GDM1 (cell line): ENCODE results near the gene TCERG1.
A peak's percentile ranks its signal among the peaks of the same experiment; 100 is the strongest.

ENCODE experiments used
- DNase-seq: peaks from one replicate; lab custom pipeline; 2025; lab: John Stamatoyannopoulos, UW

TCERG1 gene

DNA sequence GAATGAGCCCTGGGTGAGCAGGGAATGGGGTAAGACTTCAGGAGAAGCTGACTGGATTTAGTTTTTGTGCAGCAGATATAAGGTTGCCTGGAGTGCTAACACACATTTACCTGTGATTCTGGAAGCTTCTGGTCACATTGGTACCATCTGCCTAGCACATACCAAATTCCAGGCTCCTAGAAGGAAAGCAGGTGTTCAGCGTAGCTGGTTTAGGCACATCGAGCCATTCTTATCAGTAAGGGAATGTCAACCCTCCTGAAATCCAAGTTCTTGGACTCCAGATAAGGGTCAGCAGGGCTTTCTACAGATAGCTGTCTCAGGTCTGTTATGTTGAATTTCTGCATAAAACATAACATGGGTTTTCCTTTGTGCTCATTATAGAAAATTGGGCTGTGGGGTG is 10.3 kb downstream of the TCERG1 start:
- no peak for DNase-seq

DNA sequence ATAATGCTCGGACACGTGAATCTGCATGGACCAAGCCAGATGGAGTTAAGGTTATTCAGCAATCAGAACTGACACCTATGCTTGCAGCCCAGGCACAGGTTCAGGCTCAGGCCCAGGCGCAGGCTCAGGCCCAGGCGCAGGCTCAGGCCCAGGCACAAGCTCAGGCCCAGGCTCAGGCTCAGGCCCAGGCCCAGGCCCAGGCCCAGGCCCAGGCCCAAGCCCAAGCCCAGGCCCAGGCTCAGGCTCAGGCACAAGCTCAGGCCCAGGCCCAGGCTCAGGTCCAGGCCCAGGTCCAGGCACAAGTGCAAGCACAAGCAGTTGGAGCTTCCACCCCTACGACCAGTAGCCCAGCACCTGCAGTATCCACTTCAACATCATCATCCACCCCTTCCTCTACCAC is 11.8 kb downstream of the TCERG1 start:
- DNase-seq: no peak

- no peak for DNase-seq
These were observed 14.2 kb downstream of the TCERG1 start for GRCh38 chr5:146461319-146461718.

DNA sequence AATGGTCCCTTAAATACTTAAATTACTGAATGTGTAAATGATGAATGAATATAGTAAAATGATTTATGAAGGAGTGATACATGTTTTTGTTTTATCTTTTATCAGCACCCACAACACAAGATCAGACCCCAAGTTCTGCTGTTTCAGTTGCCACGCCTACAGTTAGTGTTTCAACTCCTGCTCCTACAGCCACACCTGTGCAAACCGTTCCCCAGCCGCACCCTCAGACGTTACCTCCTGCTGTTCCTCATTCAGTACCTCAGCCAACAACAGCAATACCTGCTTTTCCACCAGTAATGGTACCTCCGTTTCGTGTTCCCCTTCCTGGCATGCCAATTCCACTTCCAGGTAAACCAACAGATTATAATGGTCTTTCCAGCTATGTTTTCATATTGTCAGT is 16.3 kb downstream of the TCERG1 start:
- no peak for DNase-seq

DNA sequence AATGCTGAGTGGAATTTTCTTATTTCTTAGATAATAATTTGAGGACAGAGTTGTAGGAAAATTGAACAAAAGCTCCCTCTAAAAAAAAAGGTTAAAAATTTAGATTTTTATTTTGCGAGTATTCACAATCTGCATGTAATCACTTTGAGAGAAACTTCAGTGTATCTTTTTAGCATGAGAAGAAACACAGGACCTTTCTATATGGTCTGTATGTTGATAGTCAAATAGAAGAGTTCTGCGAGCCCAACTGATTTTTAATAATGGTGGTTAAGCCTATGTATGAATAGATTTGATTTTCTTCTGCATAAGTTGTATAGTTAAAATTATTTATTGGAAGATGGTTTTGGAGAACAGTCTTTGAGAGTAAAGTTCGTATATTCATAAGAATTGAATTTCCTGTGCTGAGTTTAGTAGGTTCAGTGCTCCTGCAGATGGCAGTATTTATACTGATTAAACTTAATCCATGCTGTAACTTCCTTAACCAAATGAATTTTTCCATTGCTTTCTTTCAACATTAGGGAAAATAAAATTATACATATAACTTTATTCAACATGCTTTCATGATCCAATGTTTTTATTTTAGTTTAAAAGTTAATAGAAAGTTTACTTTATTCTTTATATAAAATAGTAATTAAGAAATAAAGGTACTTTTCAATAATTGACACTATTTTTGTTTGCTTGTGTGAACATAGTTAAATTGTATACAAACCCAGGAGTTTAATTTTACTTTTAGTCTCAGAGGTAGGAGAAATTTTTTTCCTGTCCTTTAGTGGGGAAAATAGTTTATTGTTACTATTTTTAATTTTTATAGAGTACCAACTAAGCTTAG is 19.6 kb downstream of the TCERG1 start:
- DNase-seq: no peak

- no peak for DNase-seq
These were observed 20.6 kb downstream of the TCERG1 start for GRCh38 chr5:146467760-146468159.

GRCh38 chr5:146474065-146474464 is 26.9 kb downstream of the TCERG1 start:
- DNase-seq: peak; percentile 2

DNA sequence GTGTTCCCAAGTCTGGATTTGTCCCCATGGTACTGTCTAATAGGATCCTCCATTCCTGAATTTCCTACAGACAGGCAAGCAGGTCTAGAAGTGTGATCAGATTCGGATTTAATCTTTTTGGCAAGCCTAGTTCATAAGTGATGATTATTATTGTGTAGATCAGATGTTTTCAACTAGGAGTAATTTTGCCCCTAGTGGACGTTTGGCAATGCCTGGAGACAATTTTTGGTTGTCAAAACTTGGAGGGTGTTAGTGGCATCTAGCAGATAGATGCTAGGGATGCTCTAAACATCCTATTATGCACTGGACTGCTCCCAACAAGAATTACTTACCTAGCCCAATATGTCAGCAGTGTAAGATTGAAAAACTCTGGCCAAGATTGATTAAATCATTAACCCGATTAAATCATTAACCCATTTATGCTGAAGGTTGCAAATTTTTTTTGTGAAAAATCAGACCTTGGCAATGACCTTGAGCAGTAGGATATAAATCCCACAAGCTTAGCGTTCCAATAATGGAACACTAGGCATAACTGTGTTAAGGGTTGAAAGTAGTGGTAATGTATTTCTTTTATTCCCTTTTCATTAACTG is 28.2 kb downstream of the TCERG1 start:
- no peak for DNase-seq

- DNase-seq: no peak
These were observed 28.8 kb downstream of the TCERG1 start for GRCh38 chr5:146475906-146476305.

DNA sequence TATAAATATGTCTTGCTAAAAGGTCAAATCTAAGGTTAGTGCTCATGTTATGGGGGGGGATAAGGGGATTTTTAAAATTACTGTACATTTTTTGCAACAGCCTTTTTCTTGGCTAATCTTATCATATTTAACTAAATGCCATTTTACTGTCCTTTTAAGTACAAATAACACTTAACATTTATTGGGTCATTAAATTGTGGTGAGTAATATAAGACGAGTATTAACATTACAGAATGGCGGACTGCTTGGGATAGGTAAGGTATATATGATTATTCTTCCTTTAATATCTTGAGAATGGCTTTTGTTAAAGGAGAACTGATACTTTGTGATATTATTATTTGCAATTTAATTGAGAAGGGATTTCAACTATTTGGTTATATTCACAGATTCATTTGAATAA is 35.6 kb downstream of the TCERG1 start:
- no peak for DNase-seq

DNA sequence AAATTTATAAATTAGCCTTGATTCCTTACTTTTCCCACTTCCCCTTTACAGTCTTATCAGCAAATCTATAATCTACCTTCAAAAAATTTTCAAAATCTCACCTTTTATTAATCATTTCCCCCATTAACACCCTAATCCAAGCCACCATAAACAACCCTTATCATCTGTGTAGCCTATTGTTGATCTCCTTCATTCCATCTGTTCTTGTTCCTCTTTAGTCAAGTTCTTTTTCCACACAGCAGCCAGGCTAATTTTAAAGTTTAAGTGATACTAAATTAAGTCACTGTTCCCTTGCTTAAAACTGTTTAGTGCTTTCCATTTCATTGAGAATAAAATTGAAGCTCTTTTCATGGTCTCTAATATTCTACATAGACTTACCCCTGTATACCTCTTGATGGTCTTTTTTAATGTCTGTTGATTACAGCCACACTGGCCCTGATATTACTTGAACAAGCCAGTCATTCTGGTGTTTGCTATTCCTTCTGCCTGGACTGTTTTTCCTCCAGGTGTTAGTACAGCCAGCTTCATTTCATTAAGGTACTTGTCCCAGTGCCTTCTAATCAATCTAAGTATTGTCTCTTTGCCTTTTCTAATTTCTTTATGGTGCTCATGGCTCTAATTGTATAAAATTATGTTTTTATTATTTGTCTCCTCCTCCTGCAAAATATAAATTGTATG is 37.7 kb downstream of the TCERG1 start:
- DNase-seq: no peak

- DNase-seq: no peak
These were observed 43.1 kb downstream of the TCERG1 start for GRCh38 chr5:146490089-146490843.

DNA sequence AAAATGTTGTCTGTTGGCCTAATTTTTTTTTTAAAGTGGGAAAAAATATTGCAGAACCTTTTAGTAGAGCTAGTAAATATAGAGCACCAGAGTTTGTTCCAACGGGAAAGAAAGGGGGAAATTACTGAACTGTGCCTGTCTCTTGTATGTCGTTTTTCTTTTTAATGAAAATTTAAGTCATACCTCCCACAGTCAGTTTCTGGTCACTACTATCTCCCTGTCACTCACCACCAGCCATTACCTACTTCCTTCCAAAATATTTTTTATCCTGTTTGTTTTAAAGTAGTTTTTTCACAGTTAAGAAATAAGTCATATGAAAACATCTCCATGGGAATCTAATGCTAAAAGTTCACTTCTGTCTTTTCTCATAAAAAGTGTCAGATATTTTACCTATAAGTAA is 47.5 kb downstream of the TCERG1 start:
- no peak for DNase-seq

DNA sequence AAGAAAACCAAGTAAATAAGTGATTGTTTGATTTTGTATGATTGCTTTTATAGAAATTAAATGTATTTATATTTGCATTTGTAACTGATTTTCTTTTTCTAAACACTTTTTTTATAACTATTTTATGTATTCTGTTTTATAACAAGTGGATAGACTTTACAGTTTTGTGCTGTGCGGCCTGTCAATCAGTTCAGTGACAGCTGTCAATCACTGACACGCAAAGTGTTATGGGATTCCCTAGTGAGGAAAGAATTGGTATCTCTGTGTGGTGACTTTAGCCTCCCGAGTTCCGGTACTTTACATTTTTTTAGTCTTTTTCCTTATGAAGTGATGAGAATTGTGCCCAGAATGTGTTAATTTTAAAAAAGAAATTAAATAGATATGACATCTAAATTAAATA is 52.5 kb downstream of the TCERG1 start:
- DNase-seq: no peak

- no peak for DNase-seq
These were observed 60.3 kb downstream of the TCERG1 start for GRCh38 chr5:146507428-146507827.

GRCh38 chr5:146510559-146511125 is 63.5 kb downstream of the TCERG1 start:
- no peak for DNase-seq

GRCh38 chr5:146513462-146513861 is 66.3 kb downstream of the TCERG1 start:
- DNase-seq: no peak

DNA sequence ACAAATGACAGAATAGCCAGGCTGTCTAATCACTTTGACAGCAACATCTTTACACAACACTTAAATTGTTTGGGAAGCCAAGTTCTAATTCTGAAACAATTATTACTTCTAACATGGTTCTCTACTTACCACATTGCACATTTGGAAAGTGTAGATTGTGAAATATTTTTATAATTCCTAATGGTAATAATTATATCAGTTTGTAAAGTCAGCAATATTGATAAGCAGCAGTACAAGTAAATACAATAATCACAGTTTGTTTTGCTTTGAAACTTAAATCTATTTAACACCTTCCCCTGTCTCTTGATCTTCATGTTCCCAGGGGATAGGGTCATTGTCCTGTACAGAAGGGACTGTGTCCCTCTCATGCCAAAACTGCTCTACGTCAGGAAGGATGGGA is 67.4 kb downstream of the TCERG1 start:
- no peak for DNase-seq

GRCh38 chr5:146515473-146516150 is 68.5 kb downstream of the TCERG1 start:
- no peak for DNase-seq

- no peak for DNase-seq
These were observed 69.0 kb downstream of the TCERG1 start, which contains the start of gene GPR151 for GRCh38 chr5:146516151-146516475. Gene GPR151, minus strand, starts transcription at chr5:146516190. Its CDS starts 77 bp downstream, at chr5:146516113.

GRCh38 chr5:146519554-146519953 is 72.4 kb downstream of the TCERG1 start:
- DNase-seq: no peak

GRCh38 chr5:146520731-146521130 is 73.6 kb downstream of the TCERG1 start:
- no peak for DNase-seq
